GM12865 (cell line): ENCODE measurements around the gene ANK2.

Experiments
- DNase-seq: peaks from one replicate; pipeline ENCODE4 v3.0.0; 2010; ENCODE audit warnings: low read depth
- H3K4me3 ChIP-seq: 2 replicates; pipeline ENCODE4 v1.5.1; 2011; ENCODE audit warnings: mild to moderate bottlenecking, low read depth, low read length, control low read depth
- CTCF ChIP-seq: IDR thresholded peaks from 2 replicates; pipeline ENCODE4 v1.5.1; 2011; ENCODE audit warnings: low read length, control low read depth, low read depth, inconsistent platforms; ENCODE audit not compliant: insufficient read depth; ENCODE audit errors: missing control alignments

ANK2 gene

GRCh38 chr4:113407409-113407808, 358.0 kb downstream of the ANK2 start:
- TF ChIP-seq CTCF: no peak
- no peak overlapping the region for H3K4me3 ChIP-seq
- no peak for DNase-seq

GRCh38 chr4:113409181-113409580, 359.7 kb downstream of the ANK2 start:
- H3K4me3 ChIP-seq: no peak overlapping the region
- TF ChIP-seq CTCF: no peak
- no peak for DNase-seq

GRCh38 chr4:113410686-113411085, 361.2 kb downstream of the ANK2 start:
- TF ChIP-seq CTCF: no peak
- DNase-seq: no peak
- no peak overlapping the region for H3K4me3 ChIP-seq

GRCh38 chr4:113411496-113411938, 362.1 kb downstream of the ANK2 start:
- no peak for DNase-seq
- TF ChIP-seq CTCF: no peak
- no peak overlapping the region for H3K4me3 ChIP-seq

- no peak for TF ChIP-seq CTCF
- no peak overlapping the region for H3K4me3 ChIP-seq
- no peak for DNase-seq
Observed at GRCh38 chr4:113419631-113420030, 370.2 kb downstream of the ANK2 start.

- no peak overlapping the region for H3K4me3 ChIP-seq
- no peak for TF ChIP-seq CTCF
- no peak for DNase-seq
Observed at GRCh38 chr4:113420938-113421337, 371.5 kb downstream of the ANK2 start.

- no peak overlapping the region for H3K4me3 ChIP-seq
- no peak for DNase-seq
- no peak for TF ChIP-seq CTCF
Observed at GRCh38 chr4:113423631-113424030, 374.2 kb downstream of the ANK2 start.
